ENCODE data around the gene ABCA5. TPM values are rescaled to one million over a fixed set of nuclear protein-coding genes. Genes with fewer than 3 reads are reported as not detected.

ABCA5 gene
- total and polyA plus RNA-seq, 4 donors = 18.7 to 84.4 (median 48.8) TPM

- WGBS = 97% methylated on average over 1 of the region's 1 CpG
- no peaks in the 10 kb centered on the region for H3K27me3 ChIP-seq (ENCODE audit: control insufficient read depth in 4 of 4, insufficient read depth in 4 of 4, low read length in 3 of 4)
- no peak for DNase-seq (ENCODE audit: low spot score)
These were observed 24.3 kb downstream of the ABCA5 start for GRCh38 chr17:69302682-69303081.

More at GRCh38 chr17:69302682-69303081, 24.3 kb downstream of the ABCA5 start:
- TF ChIP-seq NR2F2 (IDR thresholded peaks at IDR 0.05) (no peak), JUND (IDR thresholded peaks at IDR 0.05) (no peak), ZBTB33 (IDR thresholded peaks at IDR 0.05) (no peak), YY1 (IDR thresholded peaks at IDR 0.05) (no peak), FOXA1 (IDR thresholded peaks at IDR 0.05) (no peak), MAX (IDR thresholded peaks at IDR 0.05) (no peak), ATF3 (IDR thresholded peaks at IDR 0.05) (no peak), REST (IDR thresholded peaks at IDR 0.05) (no peak), TAF1 (conservative IDR thresholded peaks at IDR 0.05) (no peak), GABPA (IDR thresholded peaks at IDR 0.05 in 1 of 2, conservative IDR thresholded peaks at IDR 0.05 in 1 of 2) (no peak), FOXA2 (IDR thresholded peaks at IDR 0.05) (no peak), SP1 (IDR thresholded peaks at IDR 0.05) (no peak), EGR1 (IDR thresholded peaks at IDR 0.05; ENCODE audit: low read depth in 2 of 2) (no peak), CTCF (IDR thresholded peaks at IDR 0.05; ENCODE audit: low read depth, low read length, missing input control) (no peak)
- no peaks in the 10 kb centered on the region for H3K9me3 ChIP-seq (ENCODE audit: control insufficient read depth in 4 of 4, low read length in 3 of 4)
- no peak overlapping the region for H3K4me3 ChIP-seq (ENCODE audit: low read depth in 1 of 3, low read length in 3 of 3)
- no peak overlapping the region for H3K9ac ChIP-seq (ENCODE audit: low read depth in 1 of 2, low read length in 2 of 2)
- H3K36me3 ChIP-seq (ENCODE audit: control insufficient read depth in 4 of 4, insufficient read depth in 3 of 4, low read depth in 1 of 4, low read length in 3 of 4) = peaks cover 0 to 6% (median 3%) of the 10 kb centered on the region in 4 donors
- no peak overlapping the region for H3K27ac ChIP-seq (ENCODE audit: low read depth in 1 of 2, low read length in 2 of 2)
- H3K4me1 ChIP-seq (ENCODE audit: control insufficient read depth in 4 of 4, insufficient read depth in 4 of 4, low read length in 3 of 4) = peaks cover 0 to 4% (median 0%) of the 10 kb centered on the region in 4 donors

Measured in liver (tissue), 9 donors.